HG02610 (cell line): Measurements from ENCODE around the gene LENEP.
"Not testable (repeated sequence)": the region's sequence is repeated elsewhere in the genome, so short reads cannot be mapped to it uniquely, and the experiment has no call there.

Experiments
- ATAC-seq: cut with Tn5 transposase; IDR thresholded peaks from one replicate; pipeline ENCODE4 v1.9.1; 2021; ENCODE audit warnings: mild to moderate bottlenecking, moderate library complexity; ENCODE audit not compliant: unreplicated experiment

LENEP gene

GRCh38 chr1:154974808-154975408 is 18.5 kb upstream of the LENEP start:
- ATAC-seq: peak; percentile 32

GRCh38 chr1:154975409-154976059 is 17.9 kb upstream of the LENEP start:
- no peak for ATAC-seq

GRCh38 chr1:154977762-154978161 is 15.6 kb upstream of the LENEP start:
- ATAC-seq: not testable (repeated sequence)

GRCh38 chr1:154978360-154978759 is 15.0 kb upstream of the LENEP start:
- no peak for ATAC-seq

- ATAC-seq: no peak
Observed at GRCh38 chr1:154982341-154982740, 11.0 kb upstream of the LENEP start.

- ATAC-seq: peak; percentile 99
Observed at GRCh38 chr1:154982897-154983648, 10.3 kb upstream of the LENEP start, which contains the start of gene FLAD1. FLAD1 (plus strand) TSS chr1:154983344; CDS start chr1:154983695, 351 bp downstream.

- no peak for ATAC-seq
Observed at GRCh38 chr1:154983776-154984466, 9.5 kb upstream of the LENEP start.

GRCh38 chr1:154986736-154987135 is 6.7 kb upstream of the LENEP start:
- ATAC-seq: not testable (repeated sequence)

- ATAC-seq: no peak
Observed at GRCh38 chr1:154987326-154987725, 6.1 kb upstream of the LENEP start.

GRCh38 chr1:154988058-154988954 is 5.1 kb upstream of the LENEP start:
- ATAC-seq: no peak

GRCh38 chr1:154989195-154989860 is 4.1 kb upstream of the LENEP start:
- no peak for ATAC-seq

- no peak for ATAC-seq
Observed at GRCh38 chr1:154990276-154990675, 3.1 kb upstream of the LENEP start.

- ATAC-seq: no peak
Observed at GRCh38 chr1:154992721-154993571, 440 bp upstream of the LENEP start.

GRCh38 chr1:154994269-154994587 is 842 bp downstream of the LENEP start:
- ATAC-seq: no peak

GRCh38 chr1:154994591-154994990 is 1.2 kb downstream of the LENEP start:
- no peak for ATAC-seq

GRCh38 chr1:154995301-154995983 is 2.1 kb downstream of the LENEP start:
- ATAC-seq: not testable (repeated sequence)

GRCh38 chr1:154996966-154997701 is 3.7 kb downstream of the LENEP start:
- ATAC-seq: no peak
